ENCODE measurements around the gene ADAMTS12.

The ADAMTS12 gene

DNA sequence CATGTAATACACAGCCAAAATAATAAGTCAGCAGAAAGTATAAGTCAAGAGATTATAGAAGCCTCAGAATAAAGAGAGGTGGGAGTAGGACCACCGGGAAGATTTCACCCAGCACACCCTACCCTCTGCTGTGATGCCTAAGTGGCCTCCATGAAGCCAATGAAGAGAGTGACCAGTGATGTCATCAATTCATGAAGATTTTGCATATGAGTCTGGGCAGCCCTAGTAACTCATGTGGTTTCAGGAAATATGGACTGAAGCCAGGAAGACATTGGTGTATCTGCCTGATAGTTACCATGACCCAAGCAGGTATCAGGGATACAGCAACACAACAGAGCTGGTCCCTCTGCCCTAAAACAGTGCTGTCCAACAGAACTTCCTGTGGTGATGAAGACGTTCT is 135.3 kb downstream of the ADAMTS12 start:
- no peak for DNase-seq (ENCODE audit: low read depth, low spot score)

DNA sequence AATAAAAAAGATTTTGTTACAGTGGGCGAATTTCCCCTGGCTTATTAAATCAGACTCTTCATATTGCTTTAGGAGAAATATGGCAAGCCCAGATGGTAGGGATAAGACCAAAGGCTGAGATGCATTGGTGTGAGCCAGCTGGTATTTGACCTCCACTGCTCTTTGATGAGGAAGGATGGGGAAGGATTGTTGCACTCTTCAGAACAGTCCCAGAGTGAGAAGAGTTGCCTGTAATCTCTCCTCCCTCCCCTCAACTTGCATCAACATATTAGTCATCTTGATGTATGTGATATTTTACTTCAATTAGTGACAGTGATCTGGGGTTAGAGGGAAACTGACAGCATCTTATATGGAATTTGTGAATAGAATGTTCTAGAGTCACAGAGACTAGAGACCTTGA is 136.6 kb downstream of the ADAMTS12 start:
- DNase-seq (ENCODE audit: low read depth, low spot score): no peak

DNA sequence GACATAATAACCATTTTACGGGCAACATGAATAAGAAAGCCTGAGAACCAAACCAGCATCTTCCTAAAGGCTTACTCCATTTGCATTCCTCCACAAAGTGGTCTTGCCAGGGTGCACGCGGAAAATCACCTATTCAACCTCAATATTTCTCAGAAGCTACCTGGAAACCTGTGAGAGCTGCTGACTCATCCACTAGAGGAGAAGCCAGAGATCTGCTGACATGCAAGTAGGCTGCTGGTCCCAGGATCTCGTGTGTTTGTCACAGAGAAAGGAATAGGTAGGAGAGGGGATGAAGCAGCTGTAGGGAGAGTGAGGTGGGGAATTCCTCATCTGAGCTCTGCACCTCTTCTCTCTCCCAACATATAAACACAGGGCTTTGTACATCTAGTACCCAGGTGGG is 138.1 kb downstream of the ADAMTS12 start:
- no peak for DNase-seq (ENCODE audit: low read depth, low spot score)

DNA sequence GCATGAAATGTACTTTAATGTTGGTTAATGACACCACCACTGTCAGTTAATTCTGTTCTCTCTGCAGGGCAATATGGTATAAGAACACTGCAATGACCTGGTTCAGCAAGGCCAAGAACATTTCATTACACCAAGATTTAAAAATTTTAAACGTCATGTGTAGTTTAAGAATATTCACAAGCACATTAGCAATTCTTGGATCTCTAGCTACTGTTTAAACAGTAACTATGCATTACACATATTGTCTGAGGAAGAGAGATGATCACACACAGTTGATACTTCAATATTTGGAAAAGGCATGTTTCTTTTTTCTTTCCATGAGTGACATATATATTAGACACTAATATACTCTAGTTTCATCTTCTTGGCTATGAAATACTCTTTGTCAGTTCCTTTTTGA is 143.0 kb downstream of the ADAMTS12 start:
- no peak for DNase-seq (ENCODE audit: low read depth, low spot score)

DNA sequence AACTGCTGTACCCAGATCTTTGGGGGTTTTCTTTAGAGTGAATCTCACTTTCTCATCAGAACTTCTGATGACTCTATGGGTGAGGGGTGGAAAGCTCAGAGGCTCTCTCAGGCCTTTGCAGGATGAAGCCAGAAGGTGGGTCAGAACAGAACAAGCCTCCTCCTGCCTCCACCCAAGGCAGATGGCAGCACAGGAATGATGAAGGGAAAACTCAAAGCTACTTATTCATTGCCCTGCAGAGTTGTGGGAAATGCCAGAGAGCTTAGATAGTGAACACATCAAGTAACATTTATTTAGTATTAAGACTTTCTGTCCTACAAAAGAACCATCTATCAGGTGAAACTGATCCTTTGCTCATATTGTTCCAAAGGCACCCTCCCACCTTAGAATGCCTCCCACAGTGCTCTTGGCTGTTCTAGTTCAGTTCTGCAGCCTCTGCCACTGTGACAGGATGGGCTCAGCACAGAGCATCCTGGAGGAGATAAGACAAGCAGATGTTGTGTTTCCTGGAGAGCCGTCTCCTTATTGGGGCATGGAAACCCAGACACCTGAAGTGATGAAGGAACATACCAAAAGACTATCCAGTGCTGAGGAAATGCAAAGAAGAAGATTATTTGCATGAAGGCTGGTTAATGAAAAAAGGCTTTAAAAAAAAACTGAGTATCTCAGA is 146.6 kb downstream of the ADAMTS12 start:
- no peak for DNase-seq (ENCODE audit: low read depth, low spot score)

DNA sequence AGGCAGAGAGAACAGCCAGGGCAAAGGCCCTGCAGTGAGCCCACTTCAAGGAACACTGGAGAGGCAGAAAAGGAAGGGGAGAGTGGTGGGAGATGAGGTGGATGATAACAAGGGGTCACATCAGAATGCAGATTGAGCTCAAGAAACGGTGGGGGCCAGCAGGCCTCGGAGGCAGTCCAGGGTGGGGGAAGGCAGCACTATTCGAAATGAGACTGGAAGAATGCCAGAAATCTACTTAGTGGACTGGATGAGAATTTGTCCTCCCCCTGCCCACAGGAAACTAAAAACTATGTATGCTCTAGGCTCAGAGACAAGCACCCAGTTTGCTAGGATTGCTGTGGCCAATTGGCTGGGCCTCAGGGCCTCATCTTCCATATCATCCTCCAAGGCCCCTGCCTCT is 148.7 kb downstream of the ADAMTS12 start:
- DNase-seq (ENCODE audit: low read depth, low spot score): peak; percentile 32

DNA sequence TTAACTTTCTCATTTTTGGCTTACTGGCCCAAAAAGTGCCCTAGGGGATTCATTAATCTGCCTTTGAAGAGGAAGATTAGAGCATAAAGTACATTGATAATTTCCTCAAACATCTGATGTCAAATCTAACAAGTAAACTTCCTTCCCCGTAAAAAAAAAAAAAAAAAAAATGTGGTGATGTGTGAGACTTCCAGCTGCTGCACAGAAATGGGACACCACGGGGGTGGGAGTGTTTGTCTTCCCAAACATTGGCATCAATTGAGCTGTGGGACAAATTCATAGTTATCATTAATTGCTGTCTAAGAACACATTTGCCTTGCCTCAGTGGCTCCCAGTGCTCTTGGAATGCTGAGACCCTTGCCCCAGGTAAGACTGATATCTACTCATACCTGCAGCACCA is 149.6 kb downstream of the ADAMTS12 start:
- no peak for DNase-seq (ENCODE audit: low read depth, low spot score)

DNA sequence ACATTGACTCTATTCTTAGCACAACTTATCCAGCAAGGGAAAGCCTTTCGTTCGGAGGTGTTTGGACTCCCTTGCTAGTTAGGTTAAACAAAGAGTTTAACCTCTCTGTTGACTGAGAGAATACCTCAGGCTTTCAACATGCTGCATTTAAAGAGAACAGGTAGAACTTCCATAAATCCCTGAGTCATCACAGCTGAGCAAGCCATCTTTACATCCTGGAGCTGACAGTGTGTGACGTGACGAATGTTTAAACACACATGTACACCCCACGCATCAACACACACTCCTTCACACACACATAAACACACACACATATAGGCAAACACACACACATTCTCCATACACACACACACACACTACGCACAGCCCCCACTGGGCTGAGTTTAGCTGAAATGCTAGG is 152.8 kb downstream of the ADAMTS12 start:
- no peak for DNase-seq (ENCODE audit: low read depth, low spot score)

DNA sequence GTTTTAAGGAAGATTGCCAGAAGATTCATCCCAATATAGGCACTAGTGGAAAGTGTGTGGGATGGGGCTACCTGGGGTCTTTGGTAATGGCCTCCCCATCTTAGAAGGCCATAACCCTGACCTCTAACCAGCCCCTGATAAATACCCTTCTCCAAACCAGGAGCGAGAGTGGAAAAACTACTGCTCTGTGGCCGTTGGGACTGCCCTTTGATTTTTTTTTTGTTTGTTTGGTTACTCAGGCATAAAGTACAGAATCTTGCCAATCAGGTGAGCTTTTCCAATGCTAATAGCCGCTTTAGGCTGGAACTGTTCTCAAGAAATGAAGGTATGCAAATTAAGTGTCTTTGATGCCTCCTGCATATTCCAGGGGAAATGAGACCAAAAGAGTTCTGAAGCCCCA is 153.7 kb downstream of the ADAMTS12 start:
- no peak for DNase-seq (ENCODE audit: low read depth, low spot score)

DNA sequence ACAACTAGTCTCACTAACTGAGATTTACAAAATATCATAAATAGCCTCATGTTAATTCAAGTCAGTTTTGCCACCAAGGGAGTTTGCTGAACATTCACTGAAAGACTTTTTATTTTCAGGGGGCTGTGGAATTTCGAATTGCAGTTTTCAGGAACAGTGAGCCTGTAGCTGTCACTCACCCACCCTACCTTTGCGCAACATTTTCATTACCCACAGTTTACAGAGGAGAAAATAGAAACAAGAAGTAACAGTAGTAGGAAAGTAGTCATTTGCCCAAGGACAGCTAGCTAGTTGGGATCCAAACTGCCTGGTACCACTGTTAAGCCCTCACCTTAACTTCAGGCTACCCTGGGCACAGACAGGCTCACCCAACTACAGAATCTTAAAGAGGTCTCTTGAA is 154.1 kb downstream of the ADAMTS12 start:
- DNase-seq (ENCODE audit: low read depth, low spot score): no peak

DNA sequence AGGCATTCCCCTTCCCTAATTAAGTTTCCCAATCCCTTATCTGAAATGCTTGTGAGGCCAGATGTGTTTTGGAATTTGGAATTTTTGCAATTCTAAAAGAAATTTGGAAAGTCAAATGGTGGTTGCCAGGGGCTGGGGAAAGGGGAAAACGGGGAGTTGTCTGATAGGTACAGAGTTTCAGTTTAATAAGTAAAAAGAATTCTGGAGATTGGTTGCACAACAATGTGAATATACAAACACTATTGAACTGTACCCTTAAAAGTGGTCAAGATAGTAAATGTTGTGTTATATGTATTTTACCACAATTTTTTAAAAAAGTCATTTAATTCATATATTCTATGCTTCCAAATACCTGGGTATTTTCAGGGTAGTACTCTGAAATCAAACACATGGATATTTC is 154.5 kb downstream of the ADAMTS12 start:
- DNase-seq (ENCODE audit: low read depth, low spot score): no peak

DNA sequence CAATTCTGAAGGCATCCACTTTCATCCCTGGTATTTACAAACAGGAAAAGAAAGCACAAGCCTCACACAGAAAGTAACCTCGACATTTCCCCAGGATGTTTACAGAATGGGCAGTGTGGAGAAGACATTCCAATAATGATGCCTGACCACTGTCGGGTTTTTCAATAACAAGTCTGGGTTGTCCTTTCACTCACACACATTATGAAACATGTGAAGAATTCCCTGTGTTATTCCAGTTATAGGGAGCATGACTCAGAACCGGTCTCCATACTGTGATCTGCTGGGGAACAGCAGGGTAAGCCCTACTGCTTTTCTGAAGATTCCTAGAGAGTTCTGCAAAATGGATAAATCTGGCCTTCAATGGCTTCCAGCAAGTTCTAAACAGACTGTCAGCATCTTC is 155.3 kb downstream of the ADAMTS12 start:
- peak; percentile 90 for DNase-seq (ENCODE audit: low read depth, low spot score)

DNA sequence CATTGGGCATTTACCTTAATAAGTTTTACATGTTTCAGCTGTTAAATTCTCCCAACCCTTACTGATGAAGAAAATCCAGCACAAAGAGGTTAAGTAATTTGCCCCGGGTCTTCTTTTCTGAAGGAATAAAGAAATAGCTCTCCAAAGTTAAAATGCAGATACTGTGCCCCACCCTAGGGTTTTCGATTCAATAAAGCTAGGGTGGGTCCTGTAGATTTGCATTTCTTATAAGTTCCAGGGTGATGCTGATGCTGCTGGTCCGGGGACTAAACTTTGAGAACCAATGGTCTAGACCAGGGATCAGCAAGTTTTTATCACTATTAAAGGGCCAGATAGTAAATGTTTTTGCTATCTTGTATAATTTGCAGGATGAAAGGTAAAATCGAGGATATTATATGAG is 156.7 kb downstream of the ADAMTS12 start:
- no peak for DNase-seq (ENCODE audit: low read depth, low spot score)

DNA sequence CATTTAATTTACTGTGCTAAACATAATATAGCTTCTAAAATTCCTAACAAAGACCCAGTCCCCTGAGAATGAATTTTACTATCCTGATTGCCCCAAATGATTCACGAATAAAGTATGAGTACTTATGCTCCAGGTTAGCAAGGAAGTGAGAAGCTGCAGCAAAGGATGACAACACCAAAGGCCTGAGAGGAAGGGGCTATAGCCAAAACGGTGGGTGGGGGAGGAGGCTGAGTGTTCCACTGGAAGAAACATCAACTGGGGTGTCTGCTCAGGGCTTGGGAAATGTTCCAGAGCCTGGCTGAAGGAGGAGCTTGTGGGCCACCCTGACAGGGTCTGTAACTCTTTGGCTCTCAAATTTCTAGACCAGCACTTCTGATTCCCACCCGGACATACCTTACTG is 157.3 kb downstream of the ADAMTS12 start:
- peak; percentile 23 for DNase-seq (ENCODE audit: low read depth, low spot score)

DNA sequence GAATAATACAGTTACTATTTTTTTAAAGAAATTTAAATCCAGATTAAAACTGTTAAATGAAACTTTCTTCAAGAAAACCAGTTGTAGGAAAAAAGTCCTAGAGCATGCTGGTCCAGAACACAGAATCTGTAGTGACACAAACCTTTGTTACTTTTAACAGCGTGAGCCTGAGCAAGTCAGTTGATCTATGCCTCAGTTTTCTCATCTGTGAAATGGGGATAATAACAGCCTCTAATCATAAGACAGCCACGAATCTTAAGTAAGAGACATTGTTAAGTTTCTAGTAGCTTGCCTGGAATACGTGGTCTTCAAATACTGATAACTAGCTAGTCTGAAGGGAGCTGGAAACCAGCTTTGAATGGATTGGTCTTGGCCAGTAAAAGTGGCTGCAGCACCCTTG is 158.6 kb downstream of the ADAMTS12 start:
- DNase-seq (ENCODE audit: low read depth, low spot score): no peak

DNA sequence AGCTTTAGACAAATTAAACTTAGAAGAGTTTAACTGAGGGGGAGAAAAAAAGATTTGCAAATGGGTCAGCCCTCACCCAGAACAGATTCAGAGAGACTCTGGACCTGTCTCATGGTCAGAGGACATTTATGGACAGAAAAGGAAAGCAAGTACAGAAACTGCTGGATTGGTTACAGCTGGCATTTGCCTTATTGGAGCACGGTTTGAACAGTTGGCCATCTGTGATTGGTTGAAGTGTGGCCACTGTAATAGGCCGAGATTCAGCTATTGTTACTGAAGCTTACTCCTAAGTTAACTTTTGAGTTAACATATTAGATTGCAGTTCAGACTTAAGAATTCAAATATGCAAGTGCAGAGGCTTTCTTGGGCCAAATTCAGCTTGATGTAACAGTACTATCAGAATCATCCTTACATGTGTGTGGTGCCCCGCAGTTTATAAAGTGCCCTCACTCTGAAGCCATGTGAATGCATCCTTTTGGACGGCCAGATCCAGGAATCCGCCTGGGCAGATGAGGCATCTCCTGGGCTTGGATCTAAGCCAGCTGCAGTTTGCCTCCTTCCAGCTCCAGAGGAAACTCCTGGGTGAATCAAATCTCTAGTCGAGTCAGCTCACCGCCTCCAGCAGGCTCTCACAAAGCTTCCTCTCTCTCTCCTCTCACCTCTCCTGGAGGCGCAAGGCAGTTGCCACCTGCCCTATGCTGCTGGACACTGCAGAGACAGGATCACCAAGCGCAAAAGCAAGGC is 165.2 kb downstream of the ADAMTS12 start:
- peak; percentile 44 for DNase-seq (ENCODE audit: low read depth, low spot score)

DNA sequence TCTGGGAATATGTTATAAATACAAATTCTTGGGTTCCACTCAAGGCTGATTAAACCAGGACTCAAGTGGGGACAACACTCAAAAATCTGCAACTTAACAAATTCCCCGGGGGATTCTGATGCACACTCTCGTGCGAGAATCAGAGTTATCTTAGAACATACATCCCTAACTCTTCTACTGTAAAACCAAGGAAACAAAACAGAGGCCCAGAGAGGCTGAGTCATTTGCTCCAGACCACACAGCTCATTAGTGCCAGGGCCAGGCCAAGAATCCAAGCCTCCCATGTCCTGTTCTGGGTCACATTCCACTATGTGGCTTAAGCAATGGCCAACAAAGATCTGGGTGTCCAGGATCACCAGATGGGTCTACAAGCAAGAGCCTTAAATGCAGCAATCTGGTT is 166.0 kb downstream of the ADAMTS12 start:
- peak; percentile 61 for DNase-seq (ENCODE audit: low read depth, low spot score)

DNA sequence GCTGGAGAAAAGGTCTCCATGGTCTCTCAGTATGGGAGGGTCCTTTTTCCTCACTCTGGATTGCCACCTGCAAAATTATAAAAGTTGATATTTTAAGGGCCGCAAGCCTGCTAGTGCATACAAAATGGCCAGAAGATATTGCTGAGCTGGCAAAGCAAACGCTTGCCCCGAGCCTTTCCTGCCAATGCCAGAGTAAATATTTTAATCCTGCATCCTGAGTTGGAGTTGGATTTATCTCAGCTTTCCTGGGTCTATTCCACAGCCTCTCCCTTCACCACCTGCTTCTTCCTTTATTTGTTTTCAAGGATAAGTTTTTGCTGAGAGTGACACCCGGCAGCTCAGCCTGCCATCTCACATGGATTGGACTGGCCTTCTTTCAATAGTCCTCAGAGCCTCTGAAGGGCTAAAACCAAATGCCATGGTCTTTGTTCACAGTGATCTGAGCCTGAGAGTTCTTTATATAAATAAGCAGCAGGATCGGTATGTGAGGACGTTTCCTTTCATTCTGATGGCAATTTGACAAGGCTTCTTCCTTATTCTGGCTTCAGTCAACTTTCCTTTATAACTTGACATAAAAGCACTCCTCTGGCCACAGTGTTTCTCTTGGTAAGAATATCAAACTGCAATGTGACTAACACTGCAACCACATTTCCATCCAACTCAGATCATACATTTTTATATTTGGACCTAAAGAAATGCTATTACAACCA is 170.1 kb downstream of the ADAMTS12 start:
- DNase-seq (ENCODE audit: low read depth, low spot score): peak; percentile 70

DNA sequence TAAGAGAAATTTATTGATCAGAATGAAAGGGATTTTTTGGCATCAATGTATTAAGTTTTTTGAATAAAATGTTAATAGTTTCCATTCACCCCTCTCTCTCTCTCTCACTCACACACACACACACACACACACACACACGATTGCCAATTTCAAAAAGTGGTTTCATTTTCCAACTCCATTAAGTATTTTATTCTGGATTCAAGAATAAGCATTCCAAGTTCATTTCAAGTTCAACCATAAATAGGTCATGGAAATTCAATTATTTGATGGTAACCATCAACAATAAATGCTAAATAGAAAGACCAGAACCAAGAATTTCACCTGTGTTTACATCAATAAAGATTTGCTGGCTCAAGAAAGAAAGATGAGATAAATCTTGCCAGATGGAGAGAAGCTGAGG is 171.6 kb downstream of the ADAMTS12 start:
- DNase-seq (ENCODE audit: low read depth, low spot score): no peak

DNA sequence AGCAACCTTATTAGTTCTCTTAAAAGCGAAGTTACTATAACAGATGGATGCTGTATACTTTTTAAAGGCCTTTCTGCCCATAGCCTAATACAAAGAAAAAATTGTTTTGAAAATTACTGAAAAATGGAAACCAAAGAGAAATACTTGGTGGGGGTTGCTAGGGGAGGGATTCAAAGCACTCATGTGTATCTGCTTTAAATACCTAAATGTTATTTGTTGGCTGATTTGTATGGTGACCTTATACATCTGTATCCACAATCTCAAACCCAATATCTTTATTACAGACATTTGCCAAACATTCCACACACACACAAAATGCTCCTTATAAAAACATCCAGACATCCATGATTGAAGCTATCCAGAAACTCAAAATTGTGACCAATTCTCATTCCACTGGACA is 172.0 kb downstream of the ADAMTS12 start:
- no peak for DNase-seq (ENCODE audit: low read depth, low spot score)

DNA sequence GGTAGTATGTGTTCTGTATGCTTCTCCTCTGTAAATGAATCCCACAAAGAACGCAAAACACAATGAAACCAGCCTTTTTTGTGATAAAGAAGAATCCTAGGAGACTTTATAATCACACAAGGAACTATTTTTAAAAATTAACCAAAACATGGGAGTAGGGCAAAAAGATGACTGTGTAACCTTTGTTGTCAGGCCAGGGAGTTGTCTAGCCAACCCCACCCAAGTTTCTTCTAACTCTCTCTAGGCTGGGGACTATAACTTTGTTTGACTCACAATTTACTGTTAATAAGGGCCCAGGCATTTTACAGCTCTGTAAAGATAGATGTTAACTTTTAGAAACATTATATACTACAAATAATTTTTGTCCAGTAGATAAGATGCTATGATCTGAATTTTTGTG is 176.1 kb downstream of the ADAMTS12 start:
- no peak for DNase-seq (ENCODE audit: low read depth, low spot score)

DNA sequence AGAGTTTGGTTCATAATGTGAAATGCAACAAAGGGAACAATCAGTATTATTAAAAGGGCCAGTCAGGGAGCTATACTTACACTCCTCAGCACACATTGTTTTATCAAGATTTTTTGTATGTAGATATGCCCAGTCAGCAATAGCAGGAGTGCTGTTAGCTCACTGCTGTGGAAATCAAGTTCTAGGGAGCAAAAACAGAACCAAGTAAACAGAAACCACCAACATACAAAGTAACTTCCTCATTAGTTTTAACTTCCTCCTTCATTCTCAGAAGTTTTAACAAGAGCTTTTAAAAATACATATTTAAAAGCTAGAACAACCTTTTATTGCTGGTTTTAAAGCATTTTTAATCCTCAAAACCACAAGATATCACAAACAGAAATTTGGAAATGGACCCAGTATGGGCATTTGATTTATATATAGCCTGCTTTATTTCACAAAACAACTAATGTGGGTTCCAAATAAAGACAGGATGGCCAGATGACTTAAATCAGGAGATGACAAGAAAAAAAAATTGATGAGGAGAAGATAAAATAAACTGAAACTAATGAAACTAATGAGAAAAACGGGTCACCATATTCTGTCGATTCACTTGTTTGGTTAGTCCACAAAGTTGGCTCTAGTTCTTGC is 178.5 kb downstream of the ADAMTS12 start:
- DNase-seq (ENCODE audit: low read depth, low spot score): no peak
